Measurements from ENCODE around the gene PHACTR4. TPM values are rescaled to one million over a fixed set of nuclear protein-coding genes. Genes with fewer than 3 reads are reported as not detected.

The PHACTR4 gene
- total and polyA plus RNA-seq, 9 of the 15 experiments (the other 6 are each of a cell fraction or from before 2014, with no cell fraction given) = 6.4 to 43.6 (median 14.2) TPM

- 0 out of 2 replicates have a peak, but pooled peaks have one; percentile 60 for TF ChIP-seq CUX1 (CRISPR knock-in tag; IDR thresholded peaks at IDR 0.05)
- 0 out of 2 replicates have a peak, but pooled peaks have one; percentile 29 for TF ChIP-seq FOXA1 (IDR thresholded peaks at IDR 0.05; ENCODE audit: borderline replicate concordance)
- TF ChIP-seq ZNF395 (CRISPR knock-in tag; IDR thresholded peaks at IDR 0.05) = 0 out of 2 replicates have a peak, but pooled peaks have one; percentile 31
- no peak for TF ChIP-seq SNIP1 (IDR thresholded peaks at IDR 0.05; ENCODE audit: low read depth)
- TF ChIP-seq MTA2 (IDR thresholded peaks at IDR 0.05; ENCODE audit: low read depth) = peak; percentile 12; the same call in 1 of the 2 replicates
- TF ChIP-seq NR2C1 (IDR thresholded peaks at IDR 0.05) = 0 out of 2 replicates have a peak, but pooled peaks have one; percentile 26
- TF ChIP-seq NR2C1 (tag; IDR thresholded peaks at IDR 0.05) = no peak
- TF ChIP-seq NUFIP1 (IDR thresholded peaks at IDR 0.05; ENCODE audit: partially characterized antibody) = peak; percentile 21
- peak; percentile 56; the same call in 1 of the 2 replicates for TF ChIP-seq GATAD2A (IDR thresholded peaks at IDR 0.05)
- TF ChIP-seq MTA1 (IDR thresholded peaks at IDR 0.05; ENCODE audit: borderline replicate concordance) = no peak
- TF ChIP-seq EP400 (IDR thresholded peaks at IDR 0.05) = peak; percentile 52
- TF ChIP-seq ARID1B (IDR thresholded peaks at IDR 0.05) = peak; percentile 86
- no peak for TF ChIP-seq LARP7 (IDR thresholded peaks at IDR 0.05)
- peak; percentile 79; the same call in 1 of the 2 replicates for TF ChIP-seq MAFK (IDR thresholded peaks at IDR 0.05; ENCODE audit: low read length)
- TF ChIP-seq CEBPZ (IDR thresholded peaks at IDR 0.05; ENCODE audit: borderline replicate concordance, low read depth, low read length) = no peak
- TF ChIP-seq SMARCA4 (IDR thresholded peaks at IDR 0.05) = peak; percentile 90
- TF ChIP-seq ZFX (CRISPR knock-in tag; IDR thresholded peaks at IDR 0.05) = no peak
- no peak for TF ChIP-seq IRF9 (tag; IDR thresholded peaks at IDR 0.05)
Measured at GRCh38 chr1:28395181-28395580, 25.6 kb downstream of the PHACTR4 start (continued).

Data from K562 (cell line).